ENCODE results near the gene DKK3. TPM values are rescaled to one million over a fixed set of nuclear protein-coding genes. Genes with fewer than 3 reads are reported as not detected.

DKK3 gene
- under 1 TPM in 2 of 3 donors, not detected in 1; 0.16 to 0.70 TPM for total RNA-seq
- 2.2 TPM for total RNA-seq (2013)

GRCh38 chr11:12007769-12008737 is at the start of gene DKK3:
TSS of gene DKK3 (minus strand) at chr11:12008626. CDS start at chr11:12008582, 44 bp downstream.
- peaks cover 0 to 9% of the 10 kb centered on the region in 2 donors for H3K4me1 Mint-ChIP-seq
- Histone ChIP-seq H3K36me3 (ENCODE audit: control insufficient read depth, insufficient read depth, low read length) (no peaks in the 10 kb centered on the region), H3K9me3 (ENCODE audit: control insufficient read depth, insufficient read depth, low read length) (no peaks in the 10 kb centered on the region), H3K4me1 (ENCODE audit: control insufficient read depth, insufficient read depth, low read length) (peaks cover 14% of the 10 kb centered on the region), H3K27ac (ENCODE audit: low read length) (no peak within 1 kb of the TSS), H3K4me3 (ENCODE audit: low read length) (peak within 1 kb of the TSS; percentile 24), H3K27me3 (ENCODE audit: control insufficient read depth, insufficient read depth, low read length) (peaks cover 38% of the 10 kb centered on the region)
- no peak within 1 kb of the TSS for H3K27ac Mint-ChIP-seq
- H3K27me3 Mint-ChIP-seq (ENCODE audit: low read depth in 2 of 2), result peaks cover 67 to 83% of the 10 kb centered on the region in 2 donors
- peak within 1 kb of the TSS; percentile 82 for H3K4me3 Mint-ChIP-seq
- intact Hi-C loops (cut with micrococcal nuclease), result no loop called here
- H3K9me3 Mint-ChIP-seq, result no peaks in the 10 kb centered on the region
- no peak for TF ChIP-seq CTCF (IDR thresholded peaks at IDR 0.05)
- no peaks in the 10 kb centered on the region for H3K36me3 Mint-ChIP-seq
- ATAC-seq, result peak in 1 of 3 donors; percentile 52
- DNase-seq, result peak in 1 of 2 donors; percentile 38
- 10% methylated on average over 71 of the region's 71 CpGs for WGBS (ENCODE audit: insufficient coverage)

GRCh38 chr11:12057299-12057980 is 49.0 kb upstream of the DKK3 start:
- 97% methylated on average over 6 of the region's 8 CpGs for WGBS (ENCODE audit: insufficient coverage)
- Mint-ChIP-seq H3K27ac (no peak overlapping the region), H3K36me3 (no peaks in the 10 kb centered on the region), H3K27me3 (ENCODE audit: low read depth in 2 of 2) (peaks cover 0 to 5% of the 10 kb centered on the region in 2 donors), H3K4me3 (no peak overlapping the region), H3K4me1 (peaks cover 16 to 24% of the 10 kb centered on the region in 2 donors), H3K9me3 (no peaks in the 10 kb centered on the region)
- Histone ChIP-seq H3K4me3 (ENCODE audit: low read length) (no peak overlapping the region), H3K4me1 (ENCODE audit: control insufficient read depth, insufficient read depth, low read length) (peaks cover 17% of the 10 kb centered on the region), H3K9me3 (ENCODE audit: control insufficient read depth, insufficient read depth, low read length) (no peaks in the 10 kb centered on the region), H3K36me3 (ENCODE audit: control insufficient read depth, insufficient read depth, low read length) (no peaks in the 10 kb centered on the region), H3K27me3 (ENCODE audit: control insufficient read depth, insufficient read depth, low read length) (no peaks in the 10 kb centered on the region), H3K27ac (ENCODE audit: low read length) (no peak overlapping the region)
- intact Hi-C loops (cut with micrococcal nuclease), result no loop called here
- ATAC-seq (no peak), DNase-seq (no peak)
- TF ChIP-seq CTCF (IDR thresholded peaks at IDR 0.05), result no peak

GRCh38 chr11:12056119-12056518 is 47.7 kb upstream of the DKK3 start:
- Histone ChIP-seq H3K4me3 (ENCODE audit: low read length) (no peak overlapping the region), H3K27me3 (ENCODE audit: control insufficient read depth, insufficient read depth, low read length) (no peaks in the 10 kb centered on the region), H3K4me1 (ENCODE audit: control insufficient read depth, insufficient read depth, low read length) (peaks cover 5% of the 10 kb centered on the region), H3K27ac (ENCODE audit: low read length) (no peak overlapping the region), H3K9me3 (ENCODE audit: control insufficient read depth, insufficient read depth, low read length) (no peaks in the 10 kb centered on the region), H3K36me3 (ENCODE audit: control insufficient read depth, insufficient read depth, low read length) (no peaks in the 10 kb centered on the region)
- peaks cover 11 to 19% of the 10 kb centered on the region in 2 donors for H3K4me1 Mint-ChIP-seq
- 58% methylated on average over 3 of the region's 3 CpGs for WGBS (ENCODE audit: insufficient coverage)
- peaks cover 0 to 2% of the 10 kb centered on the region in 2 donors for H3K27me3 Mint-ChIP-seq (ENCODE audit: low read depth in 2 of 2)
- no peak overlapping the region for H3K4me3 Mint-ChIP-seq
- peak overlapping the region in 1 of 2 donors; percentile 13 for H3K27ac Mint-ChIP-seq
- ATAC-seq (peak in 1 of 3 donors; percentile 34), DNase-seq (no peak)
- no peaks in the 10 kb centered on the region for H3K36me3 Mint-ChIP-seq
- TF ChIP-seq CTCF (IDR thresholded peaks at IDR 0.05), result no peak
- intact Hi-C loops (cut with micrococcal nuclease), result no loop called here
- no peaks in the 10 kb centered on the region for H3K9me3 Mint-ChIP-seq
